Activated T-cell treated with anti-CD3 and anti-CD28 coated beads, Interleukin-2, amount 50 U/mL, for 72 hours (primary cell): ENCODE results near the gene CHRNA1. TPM values are rescaled to one million over a fixed set of nuclear protein-coding genes. Genes with fewer than 3 reads are reported as not detected.
A peak's percentile ranks its signal among the peaks of the same experiment; 100 is the strongest.

Experiments used
- ATAC-seq, 2 donors: fragments of 150-1000 bp; cut with Tn5 transposase; replicated peaks in 1 of 2; 2 replicates each; pipeline ENCODE4 v1.10.0; 2021; ENCODE audit warnings: moderate library complexity in 2 of 2, mild to moderate bottlenecking in 1 of 2
- DNase-seq, 2 donors: peaks; one replicate each; pipeline ENCODE4 v3.0.0; 2021 to 2022; ENCODE audit warnings: mixed read lengths in 1 of 2
- H3K27ac Mint-ChIP-seq: one replicate; pipeline ENCODE4 v1.8.0; 2022; ENCODE audit warnings: mild to moderate bottlenecking, moderate library complexity, mixed read lengths
- H3K27me3 Mint-ChIP-seq: one replicate; pipeline ENCODE4 v1.8.0; 2022; ENCODE audit warnings: low read depth, mixed read lengths
- H3K36me3 Mint-ChIP-seq, 2 donors: one replicate each; pipeline ENCODE4 v1.8.0; 2022; ENCODE audit warnings: mixed read lengths in 2 of 2, mild to moderate bottlenecking in 1 of 2; ENCODE audit not compliant: insufficient read depth in 2 of 2
- H3K4me1 Mint-ChIP-seq: one replicate; pipeline ENCODE4 v1.8.0; 2022; ENCODE audit warnings: low read depth, mixed read lengths
- H3K4me3 Mint-ChIP-seq, 2 donors: one replicate each; pipeline ENCODE4 v1.8.0; 2022; ENCODE audit warnings: mild to moderate bottlenecking in 2 of 2, mixed read lengths in 2 of 2, moderate library complexity in 2 of 2
- H3K9me3 Mint-ChIP-seq, 2 donors: one replicate each; pipeline ENCODE4 v1.8.0; 2022; ENCODE audit warnings: mixed read lengths in 2 of 2
- total RNA-seq, 2 donors: library from RNA; stranded (reverse); gene quantifications; one replicate each; pipeline ENCODE4 v1.2.3, GENCODE V29; 2022

CHRNA1 gene
- total RNA-seq, 2 donors from 2014 or later, result not detected

DNA sequence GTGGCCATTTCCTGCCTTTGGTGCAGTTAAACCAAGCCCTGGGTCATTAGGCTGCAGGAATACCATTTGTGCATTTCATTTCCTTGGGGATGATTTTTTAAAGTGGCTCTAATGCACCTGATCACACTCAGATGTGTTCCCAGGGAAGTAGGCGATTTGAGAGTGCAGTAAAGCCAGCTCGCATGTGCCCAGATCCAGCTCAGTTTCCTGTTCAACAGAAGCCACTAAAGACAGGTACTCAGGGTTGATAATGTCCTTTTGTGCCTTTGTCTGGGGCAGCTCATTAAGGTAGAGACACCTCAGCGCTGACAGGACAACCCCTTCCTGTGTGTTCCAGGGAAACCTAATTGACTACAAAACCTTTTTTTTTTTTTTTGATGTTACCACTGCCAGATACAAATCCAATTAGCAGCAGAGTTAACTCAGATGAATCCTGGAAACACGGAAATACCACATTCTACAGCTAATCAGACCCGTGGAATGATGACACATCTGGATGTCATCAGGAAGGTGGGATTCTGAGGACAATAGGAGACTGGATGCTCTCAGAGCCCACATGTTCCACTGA, 15.2 kb upstream of the CHRNA1 start:
- DNase-seq (no peak), ATAC-seq (no peak)
- H3K9me3 Mint-ChIP-seq, result no peaks in the 10 kb centered on the region
- H3K27ac Mint-ChIP-seq, result no peak overlapping the region
- no peaks in the 10 kb centered on the region for H3K27me3 Mint-ChIP-seq
- peaks cover 0 to 2% of the 10 kb centered on the region in 2 donors for H3K36me3 Mint-ChIP-seq
- peaks cover 60% of the 10 kb centered on the region for H3K4me1 Mint-ChIP-seq
- peak overlapping the region; percentile 23 to 65 for H3K4me3 Mint-ChIP-seq

DNA sequence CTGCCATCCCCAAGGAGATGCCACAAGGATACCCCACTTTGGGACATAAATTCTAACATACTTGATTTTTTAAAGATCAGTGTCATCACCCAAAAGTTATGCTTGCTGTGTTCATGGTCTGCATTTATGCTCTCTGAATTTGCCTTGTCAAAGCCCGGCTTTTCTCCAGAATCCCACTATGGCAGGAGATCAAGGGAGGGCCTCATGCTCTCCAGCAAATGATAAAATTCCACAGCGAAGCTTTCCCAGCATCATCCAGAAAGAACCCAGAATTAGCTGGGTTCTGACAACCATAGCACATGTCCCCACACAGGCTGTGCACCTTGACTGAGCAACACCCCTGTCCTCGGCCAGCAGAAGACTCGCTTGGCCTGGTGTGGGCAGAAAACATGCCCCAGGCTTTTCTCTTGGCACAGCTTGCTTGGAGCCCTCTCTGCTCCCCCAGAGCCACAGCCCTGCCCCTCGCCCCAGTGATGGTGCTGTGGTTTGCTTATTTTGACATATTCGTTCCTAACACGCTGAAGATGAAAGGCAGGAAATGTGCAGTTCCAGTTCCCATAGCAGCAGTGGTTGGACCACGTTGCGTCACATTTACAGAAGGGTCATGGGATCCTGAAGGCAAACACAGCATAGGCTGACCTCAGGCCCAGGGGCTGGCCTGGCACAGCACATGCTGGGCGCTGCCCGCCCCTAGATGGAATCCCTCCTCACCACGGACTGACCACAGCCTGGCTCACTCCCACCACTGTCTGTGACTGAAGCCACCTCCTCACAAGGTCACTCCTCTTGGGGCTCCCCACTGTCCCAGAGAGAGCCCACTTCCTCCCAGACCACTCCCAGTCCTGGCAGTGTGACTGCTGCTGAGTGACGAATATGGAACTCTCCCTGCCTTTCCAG, 14.1 kb upstream of the CHRNA1 start:
- Mint-ChIP-seq H3K27me3 (no peaks in the 10 kb centered on the region), H3K9me3 (no peaks in the 10 kb centered on the region)

GRCh38 chr2:174777347-174778084, 13.2 kb upstream of the CHRNA1 start:
- Mint-ChIP-seq H3K27ac (peak overlapping the region; percentile 30), H3K36me3 (peaks cover 0 to 2% of the 10 kb centered on the region in 2 donors), H3K27me3 (no peaks in the 10 kb centered on the region), H3K4me3 (peak overlapping the region; percentile 59 to 65), H3K4me1 (peaks cover 60% of the 10 kb centered on the region), H3K9me3 (no peaks in the 10 kb centered on the region)
- no peak for DNase-seq
- no peak for ATAC-seq

More for the DNA sequence above, 14.1 kb upstream of the CHRNA1 start:
- H3K4me3 Mint-ChIP-seq, result peak overlapping the region; percentile 23 to 65
- peaks cover 0 to 2% of the 10 kb centered on the region in 2 donors for H3K36me3 Mint-ChIP-seq
- peak overlapping the region; percentile 6 for H3K27ac Mint-ChIP-seq
- H3K4me1 Mint-ChIP-seq, result peaks cover 60% of the 10 kb centered on the region
- DNase-seq (peak; percentile 81 to 85), ATAC-seq (peak; percentile 95)

DNA sequence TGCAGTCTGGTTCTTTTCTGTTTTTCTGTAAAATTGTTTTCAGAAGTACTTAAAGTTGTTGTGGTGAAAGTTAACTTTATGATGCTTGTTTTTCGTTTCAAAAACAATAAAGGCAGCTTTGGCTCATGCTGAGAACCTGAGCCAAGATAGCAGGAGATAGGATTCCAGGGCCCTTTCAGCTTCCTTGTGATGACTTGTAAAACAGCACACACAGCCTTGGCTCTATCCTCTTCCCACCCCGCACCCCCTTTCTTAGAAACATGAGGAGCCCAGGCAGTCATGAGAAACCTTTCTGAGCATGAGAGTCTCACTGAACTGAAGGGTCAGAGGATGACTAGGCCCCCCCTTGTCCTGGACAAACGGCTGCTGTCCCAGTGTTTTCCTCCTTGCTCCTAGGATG, 12.4 kb upstream of the CHRNA1 start:
- no peaks in the 10 kb centered on the region for H3K9me3 Mint-ChIP-seq
- H3K36me3 Mint-ChIP-seq, result no peaks in the 10 kb centered on the region
- no peak for DNase-seq
- peaks cover 65% of the 10 kb centered on the region for H3K4me1 Mint-ChIP-seq
- no peak for ATAC-seq
- H3K4me3 Mint-ChIP-seq, result no peak overlapping the region
- no peaks in the 10 kb centered on the region for H3K27me3 Mint-ChIP-seq
- H3K27ac Mint-ChIP-seq, result no peak overlapping the region

- Mint-ChIP-seq H3K4me1 (peaks cover 62% of the 10 kb centered on the region), H3K27ac (no peak overlapping the region), H3K9me3 (no peaks in the 10 kb centered on the region), H3K4me3 (no peak overlapping the region), H3K36me3 (no peaks in the 10 kb centered on the region), H3K27me3 (no peaks in the 10 kb centered on the region)
- ATAC-seq, result no peak
- DNase-seq, result peak in 1 of 2 donors; percentile 24
Observed at GRCh38 chr2:174776223-174776622, 12.0 kb upstream of the CHRNA1 start.

GRCh38 chr2:174775571-174775980, 11.3 kb upstream of the CHRNA1 start:
- peaks cover 55% of the 10 kb centered on the region for H3K4me1 Mint-ChIP-seq
- H3K27ac Mint-ChIP-seq, result no peak overlapping the region
- no peaks in the 10 kb centered on the region for H3K9me3 Mint-ChIP-seq
- H3K27me3 Mint-ChIP-seq, result no peaks in the 10 kb centered on the region
- ATAC-seq, result no peak
- no peak for DNase-seq
- H3K36me3 Mint-ChIP-seq, result no peaks in the 10 kb centered on the region
- H3K4me3 Mint-ChIP-seq, result no peak overlapping the region

- H3K4me1 Mint-ChIP-seq, result peaks cover 48% of the 10 kb centered on the region
- no peak overlapping the region for H3K27ac Mint-ChIP-seq
- ATAC-seq (no peak), DNase-seq (no peak)
- H3K36me3 Mint-ChIP-seq, result no peaks in the 10 kb centered on the region
- no peaks in the 10 kb centered on the region for H3K27me3 Mint-ChIP-seq
- no peaks in the 10 kb centered on the region for H3K9me3 Mint-ChIP-seq
- H3K4me3 Mint-ChIP-seq, result no peak overlapping the region
Observed at GRCh38 chr2:174774886-174775285, 10.6 kb upstream of the CHRNA1 start.

DNA sequence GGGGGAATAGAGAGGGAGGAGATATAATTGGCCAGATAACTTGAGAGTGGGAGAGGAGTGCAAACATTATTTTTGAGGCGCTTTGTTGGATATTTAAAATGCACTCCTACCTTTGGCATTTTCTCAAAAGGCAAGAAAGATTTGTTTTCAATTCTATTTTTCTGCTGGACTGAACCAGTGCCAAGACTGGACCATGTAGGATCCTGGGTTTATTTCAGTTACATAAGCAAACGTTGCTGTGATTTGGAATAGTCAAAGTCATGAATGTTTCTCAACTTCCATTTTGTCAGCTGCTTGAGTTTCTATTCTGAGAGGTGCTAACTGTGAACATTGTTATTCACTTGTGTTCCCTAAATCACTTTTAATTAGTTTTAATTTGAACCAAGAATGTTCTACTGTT, 8.9 kb upstream of the CHRNA1 start:
- H3K4me3 Mint-ChIP-seq, result no peak overlapping the region
- ATAC-seq (no peak), DNase-seq (no peak)
- H3K27me3 Mint-ChIP-seq, result no peaks in the 10 kb centered on the region
- H3K36me3 Mint-ChIP-seq, result no peaks in the 10 kb centered on the region
- H3K9me3 Mint-ChIP-seq, result no peaks in the 10 kb centered on the region
- peaks cover 32% of the 10 kb centered on the region for H3K4me1 Mint-ChIP-seq
- no peak overlapping the region for H3K27ac Mint-ChIP-seq

GRCh38 chr2:174772472-174772801, 8.2 kb upstream of the CHRNA1 start:
- Mint-ChIP-seq H3K4me3 (no peak overlapping the region), H3K27ac (no peak overlapping the region), H3K4me1 (peaks cover 24% of the 10 kb centered on the region), H3K9me3 (no peaks in the 10 kb centered on the region), H3K27me3 (no peaks in the 10 kb centered on the region), H3K36me3 (no peaks in the 10 kb centered on the region)
- no peak for ATAC-seq
- no peak for DNase-seq

DNA sequence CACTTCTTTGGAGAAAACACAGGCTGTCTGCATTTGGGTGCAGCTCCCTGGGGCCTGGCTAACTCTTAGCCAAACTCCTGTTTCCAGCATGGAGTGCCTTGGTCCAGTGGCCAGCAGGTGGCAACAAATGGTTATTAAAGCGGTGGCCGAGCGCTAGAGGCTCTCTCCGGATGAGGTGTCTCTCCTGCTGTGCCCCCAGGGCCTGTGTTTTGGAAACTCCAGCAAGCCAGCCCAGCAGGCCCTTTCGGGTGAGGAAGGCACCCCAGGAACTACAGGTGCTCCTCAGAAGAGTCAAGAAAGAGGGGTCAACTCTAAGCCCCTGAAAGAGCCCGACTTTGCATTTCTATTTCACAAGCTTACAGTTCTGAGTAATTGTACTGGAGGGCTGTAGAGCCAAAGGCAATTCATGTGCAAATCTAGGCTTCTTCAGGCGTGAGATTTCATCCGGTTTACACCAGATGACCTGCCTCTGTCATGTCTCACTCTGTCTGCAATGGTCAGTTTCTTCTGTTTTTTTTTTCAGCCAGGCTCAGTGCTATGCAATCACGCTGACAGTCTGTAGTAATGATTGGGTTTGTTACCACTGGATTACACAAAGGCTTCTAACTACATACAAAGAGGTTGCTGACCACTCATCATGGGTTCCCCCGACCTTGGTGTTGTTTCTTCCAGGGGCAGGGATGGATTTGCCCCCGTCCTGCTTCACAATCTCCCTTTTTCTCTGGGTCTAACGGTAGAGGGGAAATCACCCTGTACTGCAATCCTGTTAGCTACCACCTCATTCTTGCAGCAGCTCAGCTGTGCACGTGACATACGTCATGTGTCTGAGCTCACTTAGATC, 7.6 kb upstream of the CHRNA1 start:
- Mint-ChIP-seq H3K27me3 (no peaks in the 10 kb centered on the region), H3K4me1 (peaks cover 18% of the 10 kb centered on the region), H3K4me3 (no peak overlapping the region), H3K9me3 (no peaks in the 10 kb centered on the region), H3K36me3 (no peaks in the 10 kb centered on the region), H3K27ac (no peak overlapping the region)
- peak; percentile 86 to 91 for ATAC-seq
- DNase-seq, result peak; percentile 62 to 66

GRCh38 chr2:174771136-174771535, 6.9 kb upstream of the CHRNA1 start:
- ATAC-seq (peak; percentile 12 to 15), DNase-seq (no peak)
- Mint-ChIP-seq H3K9me3 (no peaks in the 10 kb centered on the region), H3K36me3 (no peaks in the 10 kb centered on the region), H3K27ac (no peak overlapping the region), H3K4me1 (peaks cover 11% of the 10 kb centered on the region), H3K4me3 (no peak overlapping the region), H3K27me3 (no peaks in the 10 kb centered on the region)

- Mint-ChIP-seq H3K36me3 (no peaks in the 10 kb centered on the region), H3K9me3 (no peaks in the 10 kb centered on the region), H3K27ac (no peak overlapping the region), H3K4me3 (no peak overlapping the region), H3K27me3 (no peaks in the 10 kb centered on the region), H3K4me1 (peaks cover 7% of the 10 kb centered on the region)
- no peak for DNase-seq
- ATAC-seq, result no peak
Observed at GRCh38 chr2:174768557-174768956, 4.3 kb upstream of the CHRNA1 start.
